ENCODE results near the gene NPR1. TPM values are rescaled to one million over a fixed set of nuclear protein-coding genes. Genes with fewer than 3 reads are reported as not detected.
"Not testable (repeated sequence)": the region's sequence is repeated elsewhere in the genome, so short reads cannot be mapped to it uniquely, and the experiment has no call there.

The NPR1 gene
- total and polyA plus RNA-seq, 2 donors (not counting 3 experiments of a cell fraction or from before 2014, with no cell fraction given): 9.8 to 13.3 TPM

DNA sequence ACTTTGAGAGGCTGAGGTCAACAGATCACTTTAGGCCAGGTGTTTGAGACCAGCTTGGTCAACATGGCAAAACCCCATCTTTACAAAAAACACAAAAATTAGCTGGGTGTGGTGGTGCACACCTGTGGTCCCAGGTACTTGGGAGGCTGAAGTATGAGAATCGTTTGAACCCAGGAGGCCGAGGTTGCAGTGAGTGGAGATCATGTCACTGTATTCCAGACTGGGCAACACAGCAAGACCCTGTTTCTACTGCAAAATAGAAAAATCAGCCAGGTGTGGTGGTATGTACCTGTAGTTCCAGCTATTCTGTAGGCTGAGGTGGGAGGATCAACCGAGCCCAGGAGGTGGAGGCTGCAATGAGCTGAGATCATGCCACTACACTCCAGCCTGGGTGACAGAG, 45.2 kb downstream of the NPR1 start:
- dilution Hi-C loops (cut with MboI; ENCODE audit: extremely low pct_ligation_motif_present, low sequenced_read_pairs) (no loop called here), intact Hi-C loops (cut with micrococcal nuclease) (no loop called here)
- Histone ChIP-seq H3K9me3 (replicated peaks; ENCODE audit: control insufficient read depth, insufficient read depth, low read length) (no peaks in the 10 kb centered on the region), H3K9ac (replicated peaks; ENCODE audit: extremely low read depth, insufficient read depth, low read length) (no peak overlapping the region), H3K27ac (ENCODE audit: insufficient read depth, low read depth, low read length) (no peak overlapping the region), H3K9me1 (replicated peaks; ENCODE audit: control insufficient read depth, extremely low read depth, insufficient read depth, low read length) (no peaks in the 10 kb centered on the region), H3K79me2 (ENCODE audit: control insufficient read depth, insufficient read depth, low read length) (peaks cover 2% of the 10 kb centered on the region), H3K4me3 (replicated peaks in 1 of 3; ENCODE audit: insufficient read depth in 1 of 3, low read depth in 1 of 3, low read length in 3 of 3) (no peak overlapping the region), H2AFZ (ENCODE audit: low read depth, low read length) (no peak overlapping the region), H3K4me1 (ENCODE audit: control insufficient read depth, extremely low read depth, insufficient read depth, low read length) (peaks cover 7% of the 10 kb centered on the region), H3K36me3 (ENCODE audit: control insufficient read depth in 2 of 2, extremely low read depth in 1 of 2, insufficient read depth in 2 of 2, low read length in 2 of 2) (no peaks in the 10 kb centered on the region), H3K27me3 (ENCODE audit: control insufficient read depth in 2 of 2, insufficient read depth in 2 of 2, low read length in 2 of 2) (no peaks in the 10 kb centered on the region), H3K4me2 (ENCODE audit: insufficient read depth, low read length) (no peak overlapping the region), H4K20me1 (replicated peaks; ENCODE audit: control insufficient read depth, extremely low read depth, insufficient read depth, low read length) (no peaks in the 10 kb centered on the region)
- ChIA-PET POLR2A (no interaction called here), CTCF (no interaction called here)
- FAIRE-seq (no peak), DNase-seq (ENCODE audit: low read depth, low spot score) (no peak)
- no peak for TF ChIP-seq JUN (IDR thresholded peaks at IDR 0.05; ENCODE audit: borderline replicate concordance, insufficient read depth, insufficient read length, low read depth)
- TF ChIP-seq FOS (IDR thresholded peaks at IDR 0.05; ENCODE audit: borderline replicate concordance, insufficient read depth, low read length): no peak
- BruUV-seq (replicated peaks): no TSS peak

DNA sequence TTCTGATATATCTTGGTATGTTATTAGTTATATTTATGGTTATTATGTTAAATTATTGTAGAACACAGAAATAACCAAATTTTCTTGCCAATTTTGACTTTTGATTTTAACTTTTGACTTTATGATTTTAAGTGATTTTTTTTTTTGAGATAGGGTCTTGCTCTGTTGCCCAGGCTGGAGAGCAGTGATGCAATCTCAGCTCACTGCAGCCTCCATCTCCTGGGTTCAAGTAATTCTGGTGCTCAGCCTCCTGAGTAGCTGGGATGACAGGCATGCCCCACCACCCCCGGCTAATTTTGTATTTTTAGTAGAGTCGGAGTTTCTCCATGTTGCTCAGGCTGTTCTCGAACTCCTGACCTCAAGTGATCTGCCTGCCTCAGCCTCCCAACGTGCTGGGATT, 46.1 kb downstream of the NPR1 start:
- H3K9ac ChIP-seq (replicated peaks; ENCODE audit: extremely low read depth, insufficient read depth, low read length); H3K27me3 ChIP-seq (ENCODE audit: control insufficient read depth in 2 of 2, insufficient read depth in 2 of 2, low read length in 2 of 2); POLR2A ChIA-PET; H3K79me2 ChIP-seq (ENCODE audit: control insufficient read depth, insufficient read depth, low read length); CTCF ChIA-PET; H3K4me2 ChIP-seq (ENCODE audit: insufficient read depth, low read length); FAIRE-seq; H3K27ac ChIP-seq (ENCODE audit: insufficient read depth, low read depth, low read length); H4K20me1 ChIP-seq (replicated peaks; ENCODE audit: control insufficient read depth, extremely low read depth, insufficient read depth, low read length); H3K9me1 ChIP-seq (replicated peaks; ENCODE audit: control insufficient read depth, extremely low read depth, insufficient read depth, low read length); H3K4me3 ChIP-seq (replicated peaks in 1 of 3; ENCODE audit: insufficient read depth in 1 of 3, low read depth in 1 of 3, low read length in 3 of 3); dilution Hi-C loops (cut with MboI; ENCODE audit: extremely low pct_ligation_motif_present, low sequenced_read_pairs); BruUV-seq (replicated peaks); DNase-seq (ENCODE audit: low read depth, low spot score); H3K36me3 ChIP-seq (ENCODE audit: control insufficient read depth in 2 of 2, extremely low read depth in 1 of 2, insufficient read depth in 2 of 2, low read length in 2 of 2); H2AFZ ChIP-seq (ENCODE audit: low read depth, low read length); H3K9me3 ChIP-seq (replicated peaks; ENCODE audit: control insufficient read depth, insufficient read depth, low read length); intact Hi-C loops (cut with micrococcal nuclease): not testable (repeated sequence)
- H3K4me1 ChIP-seq (ENCODE audit: control insufficient read depth, extremely low read depth, insufficient read depth, low read length): peaks cover 13% of the 10 kb centered on the region
